B cell (primary cell): ENCODE results near the gene OR51L1. TPM values are rescaled to one million over a fixed set of nuclear protein-coding genes. Genes with fewer than 3 reads are reported as not detected.
A peak's percentile ranks its signal among the peaks of the same experiment; 100 is the strongest.

Experiments
- ATAC-seq: fragments of 200-7000 bp; cut with Tn5 transposase; one replicate; pipeline ENCODE4 v1.10.0; 2021; ENCODE audit warnings: low read depth, mild to moderate bottlenecking, moderate number of reproducible peaks, moderate library complexity
- CTCF ChIA-PET: fragments of 350-600 bp; sonication (Branson Sonifier 250); formaldehyde crosslinking; loops from one replicate; lab custom pipeline; 2021; ENCODE audit warnings: antibody characterized with exemption, inconsistent platforms; lab: Charles Lee
- POLR2A ChIA-PET: fragments of 350-600 bp; sonication (Branson Sonifier 250); formaldehyde crosslinking; loops from one replicate; lab custom pipeline; 2021; ENCODE audit warnings: antibody characterized with exemption; lab: Charles Lee
- DNase-seq: peaks from one replicate; pipeline ENCODE4 v3.0.0; 2013
- H2AFZ ChIP-seq: 2 replicates; pipeline ENCODE4 v1.6.1; 2012; ENCODE audit warnings: mild to moderate bottlenecking, low read depth, low read length; ENCODE audit not compliant: insufficient read depth, poor library complexity, severe bottlenecking
- H3K27ac ChIP-seq, 2 donors: 1 replicate in 1 of 2; 2 replicates in 1 of 2; pipeline ENCODE4 v1.5.1; 2012 to 2013; ENCODE audit warnings: low read length in 2 of 2, mild to moderate bottlenecking in 2 of 2, moderate library complexity in 1 of 2
- H3K27me3 ChIP-seq, 4 experiments: fragments of 200-600 bp in 1 of 4; sonication (generic) in 1 of 4; replicated peaks in 1 of 4; 1 replicate in 2 of 4; 2 replicates in 2 of 4; pipeline versions ENCODE4 v1.6.1 to v1.7.0; 2013 to 2016; ENCODE audit warnings: low read length in 3 of 4, mild to moderate bottlenecking in 2 of 4, mixed read lengths in 1 of 4, moderate library complexity in 1 of 4; ENCODE audit not compliant: insufficient read depth in 4 of 4, control insufficient read depth in 3 of 4; ENCODE audit errors: control extremely low read depth in 1 of 4
- H3K36me3 ChIP-seq, 2 experiments: replicated peaks in 1 of 2; 1 replicate in 1 of 2; 2 replicates in 1 of 2; pipeline versions ENCODE4 v1.6.1 to v1.7.1; 2013; ENCODE audit warnings: low read length in 1 of 2; ENCODE audit not compliant: insufficient read depth in 2 of 2, control insufficient read depth in 1 of 2; ENCODE audit errors: control extremely low read depth in 1 of 2, extremely low read depth in 1 of 2
- H3K4me1 ChIP-seq, 2 donors: fragments of 200-600 bp in 1 of 2; sonication (generic) in 1 of 2; 1 replicate in 1 of 2; 2 replicates in 1 of 2; pipeline versions ENCODE4 v1.5.1 to v1.6.1; 2013 to 2017; ENCODE audit warnings: low read length in 2 of 2; ENCODE audit not compliant: control insufficient read depth in 2 of 2, insufficient read depth in 2 of 2
- H3K4me2 ChIP-seq: replicated peaks from 2 replicates; pipeline ENCODE3; 2012; ENCODE audit warnings: mild to moderate bottlenecking, low read depth, low read length; ENCODE audit not compliant: poor library complexity, severe bottlenecking
- H3K4me3 ChIP-seq, 5 experiments: fragments of 200-600 bp in 1 of 5; sonication (generic) in 1 of 5; 1 replicate in 3 of 5; 2 replicates in 2 of 5; pipeline versions ENCODE4 v1.5.1 to v1.7.0; 2011 to 2016; ENCODE audit warnings: low read length in 4 of 5, mild to moderate bottlenecking in 4 of 5, low read depth in 2 of 5, control low read depth in 1 of 5, moderate library complexity in 1 of 5; ENCODE audit not compliant: insufficient read depth in 1 of 5; ENCODE audit errors: control extremely low read depth in 1 of 5, extremely low read depth in 1 of 5
- H3K79me2 ChIP-seq: fragments of 200-600 bp; sonication (generic); one replicate; pipeline ENCODE4 v1.6.0; 2016; ENCODE audit warnings: low read length; ENCODE audit not compliant: control insufficient read depth, insufficient read depth
- H3K9ac ChIP-seq: fragments of 200-600 bp; sonication (generic); 2 replicates; pipeline ENCODE4 v1.6.1; 2017; ENCODE audit warnings: mild to moderate bottlenecking, low read length, moderate library complexity
- H3K9me3 ChIP-seq, 3 donors: one replicate each; pipeline versions ENCODE4 v1.6.1 to v1.7.1; 2013; ENCODE audit warnings: low read length in 2 of 3; ENCODE audit not compliant: control insufficient read depth in 2 of 3, insufficient read depth in 1 of 3; ENCODE audit errors: control extremely low read depth in 1 of 3
- H4K20me1 ChIP-seq: 2 replicates; pipeline ENCODE4 v1.6.0; 2012; ENCODE audit warnings: mild to moderate bottlenecking, low read length; ENCODE audit not compliant: insufficient read depth, control insufficient read depth, poor library complexity, severe bottlenecking
- H3K27ac Mint-ChIP-seq: one replicate; pipeline ENCODE4 v1.8.0; 2021; ENCODE audit warnings: mixed read lengths
- H3K27me3 Mint-ChIP-seq: one replicate; pipeline ENCODE4 v1.8.0; 2021; ENCODE audit warnings: mixed read lengths
- H3K4me1 Mint-ChIP-seq: one replicate; pipeline ENCODE4 v1.8.0; 2021; ENCODE audit warnings: mixed read lengths
- H3K4me3 Mint-ChIP-seq: one replicate; pipeline ENCODE4 v1.8.0; 2021; ENCODE audit warnings: mixed read lengths
- H3K9me3 Mint-ChIP-seq: one replicate; pipeline ENCODE4 v1.8.0; 2022; ENCODE audit warnings: mixed read lengths; ENCODE audit not compliant: insufficient read depth
- EZH2 ChIP-seq: IDR thresholded peaks from 2 replicates; pipeline ENCODE4 v1.6.1; 2012; ENCODE audit warnings: borderline replicate concordance, low read depth, mild to moderate bottlenecking, moderate library complexity, low read length; ENCODE audit not compliant: insufficient read depth, poor library complexity, severe bottlenecking
- WGBS: methylation state at CpG from one replicate; pipeline ENCODE4 v1.1.5; 2013; ENCODE audit warnings: missing lambda C conversion rate; ENCODE audit not compliant: insufficient coverage; 5-methylcytosine and 5-hydroxymethylcytosine counted together
- intact Hi-C: fragments of 100-400 bp; cut with micrococcal nuclease; formaldehyde crosslinking; loops from one replicate; pipeline ENCODE4 v1.10.0; 2022
- polyA plus RNA-seq: library from polyadenylated mRNA; depleted of rRNA; stranded (reverse); fragments of >200 nt; gene quantifications from 2 replicates; pipeline ENCODE4 v1.2.3, GENCODE V29; 2012
- total RNA-seq, 2 donors: library from RNA; stranded (reverse); fragments of 120-200 nt in 1 of 2; gene quantifications; 1 replicate in 1 of 2; 2 replicates in 1 of 2; pipeline versions ENCODE4 v1.2.3 to v1.2.4, GENCODE V29; 2013 to 2022
- TF ChIP-seq, protein P1 (sequence below): fragments of 200-600 bp; IDR thresholded peaks from one replicate; pipeline ENCODE4 v1.8.0; 2022; ENCODE audit warnings: antibody characterized with exemption, mild to moderate bottlenecking

The OR51L1 gene
- total and polyA plus RNA-seq, 2 donors (not counting 1 experiment from before 2014, with no cell fraction given), result not detected

DNA sequence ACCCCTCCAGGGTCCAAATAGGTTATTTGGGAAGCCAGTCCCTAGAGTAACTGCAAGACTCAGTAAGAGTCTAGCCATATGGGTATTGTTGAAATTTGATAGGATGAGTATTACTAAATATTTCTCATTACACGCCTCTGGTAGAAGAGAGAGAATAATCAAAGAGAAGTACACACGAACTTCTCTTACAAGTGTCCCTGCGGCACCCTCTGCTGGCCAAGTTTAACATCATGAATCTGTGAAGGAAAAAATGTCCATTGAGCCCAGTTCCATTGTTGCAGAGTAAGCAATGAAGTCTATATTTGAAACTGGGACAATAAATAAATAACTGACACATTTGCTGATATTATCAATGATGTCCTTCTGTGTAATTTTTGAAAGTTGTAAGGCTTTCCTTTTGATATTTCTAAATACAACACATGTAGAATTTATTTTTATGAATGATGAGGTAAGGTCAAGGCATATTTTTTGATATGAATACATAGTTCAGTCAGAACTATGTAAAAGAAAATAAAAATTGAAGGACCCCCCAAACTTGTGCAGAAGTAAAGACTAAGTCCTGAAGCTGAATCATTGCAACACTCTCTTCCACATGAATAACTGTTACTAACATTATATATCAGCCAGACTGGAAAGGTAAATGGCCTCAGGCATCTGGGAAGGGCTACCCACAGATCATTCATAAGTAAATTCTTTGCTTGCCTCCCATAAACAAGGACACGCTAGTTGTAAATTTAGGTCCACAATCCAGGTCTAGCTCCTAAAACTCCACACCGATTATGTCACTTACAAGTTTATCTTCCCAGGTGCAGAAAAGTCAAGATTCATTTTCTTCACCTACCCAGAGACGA lies 10.0 kb downstream of the OR51L1 start:
- no peak overlapping the region for H3K4me2 ChIP-seq
- POLR2A ChIA-PET, result no interaction called here
- H3K79me2 ChIP-seq, result no peaks in the 10 kb centered on the region
- 92% methylated on average over 3 of the region's 6 CpGs for WGBS
- CTCF ChIA-PET, result interaction anchor here (1.8 kb wide), 1 partner anchor 368 kb away, joined by 7 read pairs; the partner anchor contains the start of gene OR51D1
- Mint-ChIP-seq H3K27ac (no peak overlapping the region), H3K4me1 (no peaks in the 10 kb centered on the region), H3K27me3 (peaks cover 9% of the 10 kb centered on the region), H3K4me3 (no peak overlapping the region), H3K9me3 (no peaks in the 10 kb centered on the region)
- no peaks in the 10 kb centered on the region for H3K27me3 ChIP-seq
- no peak overlapping the region for H3K27ac ChIP-seq
- H3K9me3 ChIP-seq, result no peaks in the 10 kb centered on the region
- ATAC-seq (no peak), DNase-seq (peak; percentile 32)
- H3K9ac ChIP-seq, result no peak overlapping the region
- no peaks in the 10 kb centered on the region for H3K4me1 ChIP-seq
- H2AFZ ChIP-seq, result no peak overlapping the region
- H3K36me3 ChIP-seq, result no peaks in the 10 kb centered on the region
- no peaks in the 10 kb centered on the region for H4K20me1 ChIP-seq
- intact Hi-C loops, result loop anchor here (5.0 kb wide), 1 partner anchor 817 kb away; no protein-coding TSS in a partner anchor
- no peak for TF ChIP-seq EZH2
- TF ChIP-seq, protein P1, sequence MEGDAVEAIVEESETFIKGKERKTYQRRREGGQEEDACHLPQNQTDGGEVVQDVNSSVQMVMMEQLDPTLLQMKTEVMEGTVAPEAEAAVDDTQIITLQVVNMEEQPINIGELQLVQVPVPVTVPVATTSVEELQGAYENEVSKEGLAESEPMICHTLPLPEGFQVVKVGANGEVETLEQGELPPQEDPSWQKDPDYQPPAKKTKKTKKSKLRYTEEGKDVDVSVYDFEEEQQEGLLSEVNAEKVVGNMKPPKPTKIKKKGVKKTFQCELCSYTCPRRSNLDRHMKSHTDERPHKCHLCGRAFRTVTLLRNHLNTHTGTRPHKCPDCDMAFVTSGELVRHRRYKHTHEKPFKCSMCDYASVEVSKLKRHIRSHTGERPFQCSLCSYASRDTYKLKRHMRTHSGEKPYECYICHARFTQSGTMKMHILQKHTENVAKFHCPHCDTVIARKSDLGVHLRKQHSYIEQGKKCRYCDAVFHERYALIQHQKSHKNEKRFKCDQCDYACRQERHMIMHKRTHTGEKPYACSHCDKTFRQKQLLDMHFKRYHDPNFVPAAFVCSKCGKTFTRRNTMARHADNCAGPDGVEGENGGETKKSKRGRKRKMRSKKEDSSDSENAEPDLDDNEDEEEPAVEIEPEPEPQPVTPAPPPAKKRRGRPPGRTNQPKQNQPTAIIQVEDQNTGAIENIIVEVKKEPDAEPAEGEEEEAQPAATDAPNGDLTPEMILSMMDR, result peak; percentile 46
- no peak overlapping the region for H3K4me3 ChIP-seq

DNA sequence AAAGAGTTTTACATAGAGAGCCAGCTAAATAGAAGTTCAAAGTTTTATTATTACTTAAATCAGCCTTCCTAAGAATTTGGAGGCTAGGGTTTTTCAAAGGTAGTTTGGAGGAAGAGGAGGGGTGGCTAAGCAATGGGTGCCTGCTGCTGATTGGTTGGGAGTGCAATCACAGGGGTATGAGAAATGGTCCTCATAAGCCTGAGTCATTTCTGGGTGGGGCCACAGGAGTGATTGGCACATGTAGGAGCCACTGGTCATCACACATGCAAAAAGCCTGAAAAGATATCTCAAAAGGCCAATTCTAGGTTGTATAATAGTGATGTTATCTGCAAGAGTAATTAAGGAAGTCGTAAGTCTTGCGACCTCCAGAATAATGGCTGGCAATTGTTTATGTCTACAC lies 12.9 kb downstream of the OR51L1 start:
- no peaks in the 10 kb centered on the region for H3K79me2 ChIP-seq
- no CpG with 5 or more reads among the region's 2 CpGs for WGBS

More for the DNA sequence above, 12.9 kb downstream of the OR51L1 start:
- Mint-ChIP-seq H3K27me3 (peaks cover 9% of the 10 kb centered on the region), H3K4me3 (no peak overlapping the region), H3K9me3 (no peaks in the 10 kb centered on the region), H3K4me1 (no peaks in the 10 kb centered on the region), H3K27ac (no peak overlapping the region)
- Histone ChIP-seq H3K27me3 (no peaks in the 10 kb centered on the region), H3K4me1 (no peaks in the 10 kb centered on the region), H4K20me1 (no peaks in the 10 kb centered on the region), H3K27ac (no peak overlapping the region), H3K4me2 (no peak overlapping the region), H3K9me3 (no peaks in the 10 kb centered on the region), H3K36me3 (no peaks in the 10 kb centered on the region), H3K4me3 (no peak overlapping the region), H3K9ac (no peak overlapping the region), H2AFZ (no peak overlapping the region)
- POLR2A ChIA-PET, result no interaction called here
- intact Hi-C loops, result no loop called here
- DNase-seq (no peak), ATAC-seq (no peak)
- CTCF ChIA-PET, result interaction anchor here (0.9 kb wide), 1 partner anchor 84 kb away, joined by 3 read pairs; the partner anchor contains the start of gene OR51G1
- TF ChIP-seq, protein P1, result no peak
- no peak for TF ChIP-seq EZH2
